Parathyroid adenoma (tissue), 2 donors: ENCODE results near the gene PRKD1.

Source experiments
- H2AFZ ChIP-seq: fragments of 300-600 bp; sonication (generic); one replicate; pipeline ENCODE4 v1.7.0; 2017; ENCODE audit warnings: antibody characterized with exemption, mild to moderate bottlenecking
- H3K27ac ChIP-seq: fragments of 300-600 bp; sonication (generic); one replicate; pipeline ENCODE4 v1.7.0; 2017
- H3K27me3 ChIP-seq: fragments of 300-600 bp; sonication (generic); one replicate; pipeline ENCODE4 v1.7.0; 2017; ENCODE audit warnings: low read length; ENCODE audit not compliant: control insufficient read depth, insufficient read depth
- H3K36me3 ChIP-seq: fragments of 300-600 bp; sonication (generic); one replicate; pipeline ENCODE4 v1.7.0; 2017; ENCODE audit warnings: low read length; ENCODE audit not compliant: control insufficient read depth, insufficient read depth
- H3K4me1 ChIP-seq: fragments of 300-600 bp; sonication (generic); one replicate; pipeline ENCODE4 v1.7.0; 2017; ENCODE audit warnings: control low read depth
- H3K4me2 ChIP-seq: fragments of 300-600 bp; sonication (generic); one replicate; pipeline ENCODE4 v1.7.0; 2017; ENCODE audit warnings: low read length
- H3K4me3 ChIP-seq: fragments of 300-600 bp; sonication (generic); one replicate; pipeline ENCODE4 v1.7.0; 2017; ENCODE audit warnings: low read depth, low read length
- H3K79me2 ChIP-seq: fragments of 300-600 bp; sonication (generic); one replicate; pipeline ENCODE4 v1.7.0; 2017; ENCODE audit warnings: control low read depth
- H3K9ac ChIP-seq: fragments of 300-600 bp; sonication (generic); one replicate; pipeline ENCODE4 v1.7.0; 2017; ENCODE audit warnings: mild to moderate bottlenecking
- H3K9me3 ChIP-seq: fragments of 300-600 bp; sonication (generic); one replicate; pipeline ENCODE4 v1.7.0; 2017; ENCODE audit warnings: low read length; ENCODE audit not compliant: control insufficient read depth
- CTCF ChIP-seq: fragments of 300-600 bp; sonication (generic); IDR thresholded peaks from one replicate; pipeline ENCODE4 v1.7.0; 2017; ENCODE audit warnings: antibody characterized with exemption, mild to moderate bottlenecking
- donor health status: primary hyperparathyroidism.

The PRKD1 gene

DNA sequence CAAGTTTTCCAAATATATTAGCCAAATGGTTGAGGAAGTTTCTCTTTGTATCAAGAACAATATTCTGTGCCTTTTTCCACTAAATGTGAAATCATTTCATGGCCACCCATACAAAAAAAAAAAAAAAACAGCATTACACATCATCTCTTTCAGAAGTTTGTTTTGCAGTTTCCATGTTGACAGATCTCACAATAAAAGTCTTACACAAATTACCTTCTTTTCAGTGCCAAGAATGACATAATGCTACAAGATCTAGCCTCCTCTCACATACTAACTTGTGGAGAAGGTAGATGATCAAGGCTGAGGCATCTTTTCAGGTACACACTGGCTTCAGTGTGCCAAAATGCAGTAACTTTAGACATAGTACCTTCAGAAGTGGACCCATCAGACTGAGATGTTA, 35.3 kb downstream of the PRKD1 start:
- H3K9ac ChIP-seq = no peak overlapping the region
- no peak overlapping the region for H3K27ac ChIP-seq
- TF ChIP-seq CTCF = no peak
- no peak overlapping the region for H3K4me3 ChIP-seq
- H3K9me3 ChIP-seq = no peaks in the 10 kb centered on the region
- H3K4me1 ChIP-seq = peaks cover 6% of the 10 kb centered on the region
- H3K36me3 ChIP-seq = no peaks in the 10 kb centered on the region
- H3K4me2 ChIP-seq = no peak overlapping the region
- H3K79me2 ChIP-seq = peaks cover 7% of the 10 kb centered on the region
- H2AFZ ChIP-seq = no peak overlapping the region
- no peaks in the 10 kb centered on the region for H3K27me3 ChIP-seq

DNA sequence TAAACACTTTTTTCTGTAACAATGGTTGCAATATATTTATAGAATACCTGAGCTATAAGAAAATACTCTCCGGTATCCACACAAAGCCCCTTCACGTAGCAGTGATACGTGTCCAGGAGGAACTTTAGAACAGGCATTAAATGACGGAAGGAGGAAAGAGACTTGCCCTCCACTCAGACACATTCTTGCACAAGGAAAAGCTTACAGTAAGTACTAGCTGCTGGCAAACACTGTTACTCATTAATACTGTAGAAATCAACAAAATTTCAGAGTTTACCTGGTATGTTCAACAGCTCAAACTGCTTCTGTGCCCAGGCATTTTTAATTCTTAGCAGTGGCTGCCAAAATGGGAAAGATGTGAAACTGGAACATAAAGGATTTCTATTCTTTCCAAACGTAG, 41.7 kb downstream of the PRKD1 start:
- no peak for TF ChIP-seq CTCF
- Histone ChIP-seq H3K4me3 (no peak overlapping the region), H3K27me3 (no peaks in the 10 kb centered on the region), H3K36me3 (no peaks in the 10 kb centered on the region), H2AFZ (no peak overlapping the region), H3K79me2 (peaks cover 12% of the 10 kb centered on the region), H3K9me3 (no peaks in the 10 kb centered on the region), H3K27ac (no peak overlapping the region), H3K4me1 (no peaks in the 10 kb centered on the region), H3K9ac (no peak overlapping the region), H3K4me2 (no peak overlapping the region)

DNA sequence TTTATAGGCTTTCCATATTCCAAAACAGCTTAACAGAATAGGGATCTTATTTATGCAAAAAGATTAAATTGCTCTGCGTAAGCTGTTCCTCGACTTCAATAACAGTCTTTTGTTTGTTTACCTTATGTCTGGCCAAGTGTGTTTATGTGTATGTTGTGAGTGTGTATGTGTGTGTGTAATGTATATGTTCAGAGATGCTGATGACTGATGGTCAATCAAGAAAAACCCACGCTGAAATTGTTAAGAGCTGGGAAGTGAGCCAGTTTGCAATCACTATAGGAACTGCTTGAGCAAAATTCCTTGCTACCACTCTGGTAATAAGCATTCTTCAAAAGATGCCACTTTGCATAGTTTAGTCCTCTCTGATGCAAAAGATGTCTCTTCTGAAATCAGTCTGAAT, 59.6 kb downstream of the PRKD1 start:
- no peak overlapping the region for H2AFZ ChIP-seq
- no peak overlapping the region for H3K4me3 ChIP-seq
- peaks cover 4% of the 10 kb centered on the region for H3K79me2 ChIP-seq
- no peak overlapping the region for H3K9ac ChIP-seq
- no peak for TF ChIP-seq CTCF
- H3K36me3 ChIP-seq = no peaks in the 10 kb centered on the region
- H3K27me3 ChIP-seq = no peaks in the 10 kb centered on the region
- no peaks in the 10 kb centered on the region for H3K4me1 ChIP-seq
- H3K9me3 ChIP-seq = no peaks in the 10 kb centered on the region
- H3K4me2 ChIP-seq = no peak overlapping the region
- no peak overlapping the region for H3K27ac ChIP-seq

- no peak for TF ChIP-seq CTCF
- no peaks in the 10 kb centered on the region for H3K36me3 ChIP-seq
- peaks cover 7% of the 10 kb centered on the region for H3K4me1 ChIP-seq
- H3K4me3 ChIP-seq = no peak overlapping the region
- no peak overlapping the region for H3K4me2 ChIP-seq
- no peak overlapping the region for H3K9ac ChIP-seq
- no peaks in the 10 kb centered on the region for H3K9me3 ChIP-seq
- no peak overlapping the region for H3K27ac ChIP-seq
- H3K79me2 ChIP-seq = peaks cover 4% of the 10 kb centered on the region
- no peaks in the 10 kb centered on the region for H3K27me3 ChIP-seq
- no peak overlapping the region for H2AFZ ChIP-seq
These were observed 62.3 kb downstream of the PRKD1 start for GRCh38 chr14:29865299-29865698.

- Histone ChIP-seq H3K36me3 (no peaks in the 10 kb centered on the region), H3K4me1 (peaks cover 19% of the 10 kb centered on the region), H3K4me2 (no peak overlapping the region), H3K79me2 (peaks cover 4% of the 10 kb centered on the region), H3K9me3 (no peaks in the 10 kb centered on the region), H3K27me3 (no peaks in the 10 kb centered on the region), H3K9ac (no peak overlapping the region), H3K4me3 (no peak overlapping the region), H2AFZ (no peak overlapping the region), H3K27ac (no peak overlapping the region)
- TF ChIP-seq CTCF = no peak
These were observed 65.7 kb downstream of the PRKD1 start for GRCh38 chr14:29861996-29862395.
